ENCODE results near the gene GSK3B. TPM values are rescaled to one million over a fixed set of nuclear protein-coding genes. Genes with fewer than 3 reads are reported as not detected.

The GSK3B gene
- total RNA-seq, 1 experiment from 2014 or later, result 56.6 TPM

DNA sequence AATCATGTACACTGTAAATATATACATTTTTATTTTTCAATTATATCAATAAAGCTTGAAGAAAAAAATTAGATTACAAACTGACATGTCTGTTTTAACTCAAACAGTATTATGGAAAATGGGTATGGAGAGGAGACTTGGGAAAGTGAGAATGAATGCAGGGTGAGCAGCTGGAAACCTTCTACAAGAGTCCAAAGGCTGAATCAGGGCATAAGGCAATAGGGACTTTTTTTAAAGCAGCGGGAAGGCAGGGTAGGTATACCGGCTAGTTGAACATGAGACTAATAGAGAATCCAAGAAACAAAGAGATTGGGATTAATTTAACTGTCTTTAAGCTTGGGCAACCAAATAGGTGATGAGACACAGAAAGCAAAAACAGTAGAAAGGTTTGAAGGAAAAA lies 167.1 kb downstream of the GSK3B start:
- intact Hi-C loops (cut with micrococcal nuclease; ENCODE audit: unreplicated experiment), result no loop called here
- H3K36me3 ChIP-seq (ENCODE audit: insufficient read depth, low read length, poor library complexity, severe bottlenecking), result no peaks in the 10 kb centered on the region
- no peaks in the 10 kb centered on the region for H3K4me1 ChIP-seq (ENCODE audit: insufficient read depth, low read length, poor library complexity, severe bottlenecking)
- H3K9me3 ChIP-seq (ENCODE audit: low read depth, low read length, poor library complexity, severe bottlenecking), result no peaks in the 10 kb centered on the region
- no peaks in the 10 kb centered on the region for H3K27me3 ChIP-seq (replicated peaks; ENCODE audit: insufficient read depth, low read depth, low read length, poor library complexity)
- H3K4me3 ChIP-seq (ENCODE audit: low read depth, low read length, poor library complexity, severe bottlenecking), result no peak overlapping the region
- H3K27ac ChIP-seq (ENCODE audit: low read depth, low read length, poor library complexity, severe bottlenecking), result no peak overlapping the region
- POLR2A ChIA-PET (ENCODE audit: low non-redundant PET), result no interaction called here
- no TSS peak for BruUV-seq (replicated peaks)
- DNase-seq (ENCODE audit: low spot score), result no peak
- CTCF ChIA-PET, result no interaction called here
- TF ChIP-seq, protein P1, sequence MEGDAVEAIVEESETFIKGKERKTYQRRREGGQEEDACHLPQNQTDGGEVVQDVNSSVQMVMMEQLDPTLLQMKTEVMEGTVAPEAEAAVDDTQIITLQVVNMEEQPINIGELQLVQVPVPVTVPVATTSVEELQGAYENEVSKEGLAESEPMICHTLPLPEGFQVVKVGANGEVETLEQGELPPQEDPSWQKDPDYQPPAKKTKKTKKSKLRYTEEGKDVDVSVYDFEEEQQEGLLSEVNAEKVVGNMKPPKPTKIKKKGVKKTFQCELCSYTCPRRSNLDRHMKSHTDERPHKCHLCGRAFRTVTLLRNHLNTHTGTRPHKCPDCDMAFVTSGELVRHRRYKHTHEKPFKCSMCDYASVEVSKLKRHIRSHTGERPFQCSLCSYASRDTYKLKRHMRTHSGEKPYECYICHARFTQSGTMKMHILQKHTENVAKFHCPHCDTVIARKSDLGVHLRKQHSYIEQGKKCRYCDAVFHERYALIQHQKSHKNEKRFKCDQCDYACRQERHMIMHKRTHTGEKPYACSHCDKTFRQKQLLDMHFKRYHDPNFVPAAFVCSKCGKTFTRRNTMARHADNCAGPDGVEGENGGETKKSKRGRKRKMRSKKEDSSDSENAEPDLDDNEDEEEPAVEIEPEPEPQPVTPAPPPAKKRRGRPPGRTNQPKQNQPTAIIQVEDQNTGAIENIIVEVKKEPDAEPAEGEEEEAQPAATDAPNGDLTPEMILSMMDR (conservative IDR thresholded peaks at IDR 0.05; ENCODE audit: low read depth, low read length), result no peak
- TF ChIP-seq EZH2 (IDR thresholded peaks at IDR 0.05; ENCODE audit: borderline replicate concordance, low read depth, low read length, poor library complexity, severe bottlenecking), result no peak

DNA sequence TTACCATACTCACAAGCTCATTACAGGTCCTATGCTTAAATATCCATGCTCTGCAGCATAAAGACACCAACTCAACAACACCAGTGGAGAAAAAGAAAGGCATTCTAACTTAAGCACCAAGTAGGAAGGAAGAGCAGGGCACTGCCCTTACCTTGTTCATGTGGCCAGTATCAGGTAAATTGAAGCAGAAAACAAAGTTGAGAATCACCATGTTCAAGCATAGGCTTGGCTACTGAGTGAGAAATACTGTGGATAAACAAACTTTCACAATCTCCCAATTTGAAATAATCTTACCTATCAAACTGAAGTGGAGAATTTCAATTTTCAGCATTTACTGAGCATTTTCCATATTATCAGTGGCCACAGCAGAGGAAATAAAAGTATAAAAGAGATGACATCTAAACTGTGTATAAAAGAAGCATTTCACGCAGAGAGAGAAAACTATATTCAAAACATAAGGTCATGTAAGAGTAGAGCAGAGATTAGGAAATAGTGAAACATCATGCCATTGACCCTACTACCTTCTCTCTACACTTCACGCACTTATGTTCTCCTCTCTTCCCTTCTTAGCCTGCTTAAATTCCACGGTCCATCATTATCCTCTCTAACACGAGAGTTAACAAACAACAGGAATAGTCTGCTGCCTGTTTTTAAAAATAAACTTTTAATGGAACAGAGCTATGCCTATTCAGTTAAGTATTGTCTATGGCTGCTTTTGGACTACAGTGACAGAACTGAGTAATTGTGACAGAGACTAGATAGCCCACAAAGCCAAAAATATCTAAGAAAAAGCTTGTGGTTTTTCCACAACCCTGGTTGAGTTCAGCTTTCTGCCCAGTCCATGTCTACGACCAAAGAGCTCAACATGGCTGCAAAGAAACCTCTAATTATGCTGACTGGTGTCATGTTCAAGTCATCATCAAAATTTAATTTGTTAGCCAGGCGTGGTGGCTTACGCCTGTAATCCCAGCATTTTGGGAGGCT lies 169.8 kb downstream of the GSK3B start:
- H3K4me3 ChIP-seq (ENCODE audit: low read depth, low read length, poor library complexity, severe bottlenecking), result no peak overlapping the region
- ChIA-PET POLR2A (ENCODE audit: low non-redundant PET) (no interaction called here), CTCF (no interaction called here)
- H3K9me3 ChIP-seq (ENCODE audit: low read depth, low read length, poor library complexity, severe bottlenecking), result no peaks in the 10 kb centered on the region
- intact Hi-C loops (cut with micrococcal nuclease; ENCODE audit: unreplicated experiment), result no loop called here
- no peak overlapping the region for H3K27ac ChIP-seq (ENCODE audit: low read depth, low read length, poor library complexity, severe bottlenecking)
- H3K27me3 ChIP-seq (replicated peaks; ENCODE audit: insufficient read depth, low read depth, low read length, poor library complexity), result no peaks in the 10 kb centered on the region
- H3K4me1 ChIP-seq (ENCODE audit: insufficient read depth, low read length, poor library complexity, severe bottlenecking), result no peaks in the 10 kb centered on the region
- TF ChIP-seq EZH2 (IDR thresholded peaks at IDR 0.05; ENCODE audit: borderline replicate concordance, low read depth, low read length, poor library complexity, severe bottlenecking), result no peak
- TF ChIP-seq, protein P1 (conservative IDR thresholded peaks at IDR 0.05; ENCODE audit: low read depth, low read length), result no peak
- peaks cover 14% of the 10 kb centered on the region for H3K36me3 ChIP-seq (ENCODE audit: insufficient read depth, low read length, poor library complexity, severe bottlenecking)
- DNase-seq (ENCODE audit: low spot score), result no peak
- BruUV-seq (replicated peaks), result no TSS peak

DNA sequence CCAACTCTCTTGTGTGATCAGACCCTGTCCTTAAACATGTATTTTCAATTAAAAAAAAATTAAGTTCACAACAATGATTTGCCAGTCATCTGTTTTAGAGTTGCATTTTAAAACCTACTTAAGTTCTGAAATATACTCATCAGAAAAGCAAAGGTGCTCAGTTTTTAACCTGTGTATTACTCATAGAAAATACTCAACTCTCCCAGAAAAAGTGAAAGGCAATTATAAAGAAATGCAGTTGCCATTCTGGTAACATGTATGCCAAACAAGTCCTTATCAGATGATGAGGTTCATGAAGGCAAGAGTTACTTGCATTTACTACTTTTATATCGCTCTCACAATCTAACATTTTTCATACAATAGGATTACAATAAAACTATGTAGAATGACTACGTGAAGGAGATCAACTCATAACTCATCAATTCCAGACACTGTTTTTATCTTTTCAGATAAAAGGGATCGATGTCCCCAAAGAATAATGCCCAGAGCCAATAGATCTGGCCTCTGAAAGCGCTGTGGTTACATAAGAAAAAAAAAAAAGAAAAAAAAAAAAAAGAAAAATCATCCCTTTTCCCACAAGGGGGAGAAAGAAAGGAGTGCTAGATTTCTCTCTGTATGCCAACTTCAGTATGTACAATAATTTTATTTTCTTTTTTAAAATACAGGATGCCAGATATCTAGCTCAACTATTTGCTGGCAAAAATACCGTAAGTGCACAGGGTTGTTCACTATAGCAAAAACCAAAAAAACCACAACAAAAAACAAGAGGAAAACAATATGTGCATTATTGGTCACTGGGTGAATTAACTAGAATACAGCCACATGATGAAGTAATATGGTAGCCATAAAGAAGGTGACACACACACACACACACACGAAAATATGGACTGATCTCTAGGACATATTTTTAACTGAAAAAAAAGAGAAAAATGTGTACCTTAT lies 175.0 kb downstream of the GSK3B start:
- H3K9me3 ChIP-seq (ENCODE audit: low read depth, low read length, poor library complexity, severe bottlenecking), result no peaks in the 10 kb centered on the region
- no peak for DNase-seq (ENCODE audit: low spot score)
- no peak overlapping the region for H3K27ac ChIP-seq (ENCODE audit: low read depth, low read length, poor library complexity, severe bottlenecking)
- CTCF ChIA-PET, result no interaction called here
- no TSS peak for BruUV-seq (replicated peaks)
- POLR2A ChIA-PET (ENCODE audit: low non-redundant PET), result no interaction called here
- no peaks in the 10 kb centered on the region for H3K27me3 ChIP-seq (replicated peaks; ENCODE audit: insufficient read depth, low read depth, low read length, poor library complexity)
- H3K4me1 ChIP-seq (ENCODE audit: insufficient read depth, low read length, poor library complexity, severe bottlenecking), result no peaks in the 10 kb centered on the region
- no peak for TF ChIP-seq EZH2 (IDR thresholded peaks at IDR 0.05; ENCODE audit: borderline replicate concordance, low read depth, low read length, poor library complexity, severe bottlenecking)
- TF ChIP-seq, protein P1 (conservative IDR thresholded peaks at IDR 0.05; ENCODE audit: low read depth, low read length), result no peak
- H3K4me3 ChIP-seq (ENCODE audit: low read depth, low read length, poor library complexity, severe bottlenecking), result no peak overlapping the region
- peaks cover 14% of the 10 kb centered on the region for H3K36me3 ChIP-seq (ENCODE audit: insufficient read depth, low read length, poor library complexity, severe bottlenecking)
- intact Hi-C loops (cut with micrococcal nuclease; ENCODE audit: unreplicated experiment), result no loop called here
